ENCODE results near the gene TMEM183A. TPM values are rescaled to one million over a fixed set of nuclear protein-coding genes. Genes with fewer than 3 reads are reported as not detected.

The TMEM183A gene
- total RNA-seq, 2 experiments from 2014 or later = 76.5 to 82.2 TPM

- POLR2A ChIA-PET = interaction anchor here (0.5 kb wide), 1 partner anchor 306 kb away, joined by 3 read pairs; no protein-coding TSS in a partner anchor
- CTCF ChIA-PET = interaction anchor here (0.5 to 5.8 kb wide), 6 partner anchors 11 to 433 kb away, joined by 3 to 54 read pairs (median 7); no protein-coding TSS in a partner anchor
- TF ChIP-seq, protein P1, sequence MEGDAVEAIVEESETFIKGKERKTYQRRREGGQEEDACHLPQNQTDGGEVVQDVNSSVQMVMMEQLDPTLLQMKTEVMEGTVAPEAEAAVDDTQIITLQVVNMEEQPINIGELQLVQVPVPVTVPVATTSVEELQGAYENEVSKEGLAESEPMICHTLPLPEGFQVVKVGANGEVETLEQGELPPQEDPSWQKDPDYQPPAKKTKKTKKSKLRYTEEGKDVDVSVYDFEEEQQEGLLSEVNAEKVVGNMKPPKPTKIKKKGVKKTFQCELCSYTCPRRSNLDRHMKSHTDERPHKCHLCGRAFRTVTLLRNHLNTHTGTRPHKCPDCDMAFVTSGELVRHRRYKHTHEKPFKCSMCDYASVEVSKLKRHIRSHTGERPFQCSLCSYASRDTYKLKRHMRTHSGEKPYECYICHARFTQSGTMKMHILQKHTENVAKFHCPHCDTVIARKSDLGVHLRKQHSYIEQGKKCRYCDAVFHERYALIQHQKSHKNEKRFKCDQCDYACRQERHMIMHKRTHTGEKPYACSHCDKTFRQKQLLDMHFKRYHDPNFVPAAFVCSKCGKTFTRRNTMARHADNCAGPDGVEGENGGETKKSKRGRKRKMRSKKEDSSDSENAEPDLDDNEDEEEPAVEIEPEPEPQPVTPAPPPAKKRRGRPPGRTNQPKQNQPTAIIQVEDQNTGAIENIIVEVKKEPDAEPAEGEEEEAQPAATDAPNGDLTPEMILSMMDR (IDR thresholded peaks at IDR 0.05) = no peak
- Mint-ChIP-seq H3K36me3 (ENCODE audit: low read depth) (peaks cover 24% of the 10 kb centered on the region), H3K27me3 (peaks cover 10% of the 10 kb centered on the region), H3K4me3 (no peak overlapping the region), H3K9me3 (peaks cover 3% of the 10 kb centered on the region), H3K27ac (no peak overlapping the region), H3K4me1 (ENCODE audit: low read depth) (peaks cover 17% of the 10 kb centered on the region)
- ATAC-seq (no peak), DNase-seq (no peak)
- intact Hi-C loops (cut with micrococcal nuclease) = no loop called here
These were observed 21.8 kb downstream of the TMEM183A start for GRCh38 chr1:203028784-203029553.

DNA sequence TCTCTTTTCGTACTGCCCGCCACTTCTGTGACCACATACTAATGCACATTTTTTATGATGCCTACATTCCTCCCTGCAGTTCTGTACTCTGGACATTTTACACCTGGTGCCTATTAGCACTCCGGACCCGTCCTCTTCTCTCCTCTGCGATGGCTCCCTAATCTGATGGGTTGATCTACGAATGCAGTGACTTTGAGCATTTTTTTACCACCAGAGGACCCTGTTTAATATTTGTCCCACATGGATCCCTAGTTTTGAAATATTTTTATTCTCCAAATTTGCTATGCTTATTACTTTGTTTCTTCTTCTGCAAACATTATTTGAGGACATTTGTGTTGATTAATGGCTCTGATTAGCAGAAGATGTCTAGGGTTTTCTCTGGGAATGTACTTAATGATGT is 24.3 kb downstream of the TMEM183A start:
- no peak overlapping the region for H3K4me3 Mint-ChIP-seq
- peaks cover 12% of the 10 kb centered on the region for H3K4me1 Mint-ChIP-seq (ENCODE audit: low read depth)
- no peak for DNase-seq
- no peaks in the 10 kb centered on the region for H3K9me3 Mint-ChIP-seq
- ChIA-PET POLR2A (no interaction called here), CTCF (interaction anchor here (5.8 kb wide), 1 partner anchor 9 kb away, joined by 54 read pairs; no protein-coding TSS in a partner anchor)
- peaks cover 5% of the 10 kb centered on the region for H3K36me3 Mint-ChIP-seq (ENCODE audit: low read depth)
- intact Hi-C loops (cut with micrococcal nuclease) = no loop called here
- H3K27ac Mint-ChIP-seq = no peak overlapping the region
- TF ChIP-seq, protein P1 (IDR thresholded peaks at IDR 0.05) = peak; percentile 23
- no peak for ATAC-seq
- peaks cover 10% of the 10 kb centered on the region for H3K27me3 Mint-ChIP-seq

DNA sequence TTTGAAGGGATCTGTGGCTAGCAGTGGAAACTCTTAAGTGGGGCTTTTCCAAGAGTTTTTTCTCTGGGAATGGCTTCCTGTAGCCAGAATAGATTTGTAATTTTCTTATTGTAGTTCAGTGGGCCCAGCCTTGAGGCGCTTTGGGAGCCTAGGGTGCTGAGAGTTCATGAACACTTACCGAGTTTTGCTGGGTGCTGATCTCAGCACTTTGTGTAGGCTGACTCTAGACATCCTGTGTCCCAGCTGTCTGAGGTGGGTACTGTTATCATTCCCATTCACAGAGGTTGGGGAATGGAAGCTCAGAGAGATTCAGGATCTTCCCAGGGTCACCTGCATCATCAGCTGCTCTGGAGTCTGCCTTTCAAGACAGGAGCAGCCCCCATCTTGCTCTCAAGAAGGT is 26.1 kb downstream of the TMEM183A start:
- intact Hi-C loops (cut with micrococcal nuclease) = no loop called here
- TF ChIP-seq, protein P1 (IDR thresholded peaks at IDR 0.05) = no peak
- Mint-ChIP-seq H3K27me3 (peaks cover 3% of the 10 kb centered on the region), H3K9me3 (no peaks in the 10 kb centered on the region), H3K4me3 (no peak overlapping the region), H3K27ac (no peak overlapping the region), H3K36me3 (ENCODE audit: low read depth) (peaks cover 5% of the 10 kb centered on the region), H3K4me1 (ENCODE audit: low read depth) (peaks cover 2% of the 10 kb centered on the region)
- ChIA-PET CTCF (interaction anchor here (1.6 to 3.7 kb wide), 4 partner anchors 139 to 236 kb away, joined by 5 to 16 read pairs (median 7); no protein-coding TSS in a partner anchor), POLR2A (interaction anchor here (0.6 kb wide), 1 partner anchor 68 kb away, joined by 3 read pairs; no protein-coding TSS in a partner anchor)
- DNase-seq = no peak
- ATAC-seq = no peak

DNA sequence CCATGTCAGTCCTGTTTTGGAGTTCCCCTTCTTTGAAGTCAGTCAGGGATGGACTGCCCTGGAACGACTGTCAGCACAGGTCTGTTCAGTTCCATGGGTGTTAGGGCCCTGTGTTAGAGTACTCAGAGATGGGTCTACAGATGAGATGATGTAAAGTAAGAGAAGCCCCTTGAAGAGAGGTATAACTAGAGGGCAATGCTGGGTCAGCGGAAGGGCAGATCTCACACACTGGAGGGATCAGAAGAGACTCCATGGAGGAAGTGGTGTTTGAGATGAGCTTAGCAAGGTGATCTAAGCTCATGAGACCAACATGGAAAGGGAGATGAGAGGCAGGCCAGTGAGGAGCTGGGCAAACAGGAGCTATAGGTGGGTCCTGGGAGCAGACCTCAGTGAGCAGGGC is 26.7 kb downstream of the TMEM183A start:
- ATAC-seq (no peak), DNase-seq (no peak)
- POLR2A ChIA-PET = interaction anchor here (0.6 kb wide), 1 partner anchor 68 kb away, joined by 3 read pairs; no protein-coding TSS in a partner anchor
- peaks cover 5% of the 10 kb centered on the region for H3K36me3 Mint-ChIP-seq (ENCODE audit: low read depth)
- no peak overlapping the region for H3K4me3 Mint-ChIP-seq
- H3K27ac Mint-ChIP-seq = no peak overlapping the region
- TF ChIP-seq, protein P1 (IDR thresholded peaks at IDR 0.05) = no peak
- CTCF ChIA-PET = interaction anchor here (0.8 to 3.7 kb wide), 7 partner anchors 12 to 235 kb away, joined by 3 to 16 read pairs (median 5); no protein-coding TSS in a partner anchor
- intact Hi-C loops (cut with micrococcal nuclease) = no loop called here
- no peaks in the 10 kb centered on the region for H3K9me3 Mint-ChIP-seq
- H3K4me1 Mint-ChIP-seq (ENCODE audit: low read depth) = peaks cover 2% of the 10 kb centered on the region
- H3K27me3 Mint-ChIP-seq = no peaks in the 10 kb centered on the region
